Osteoblast (primary cell): Measurements from ENCODE around the gene TOM1L2. TPM values are rescaled to one million over a fixed set of nuclear protein-coding genes. Genes with fewer than 3 reads are reported as not detected.

Source experiments
- DNase-seq: peaks from one replicate; pipeline ENCODE4 v3.0.0; 2011; ENCODE audit warnings: low spot score, mixed read lengths; ENCODE audit not compliant: insufficient read length; ENCODE audit errors: missing footprints
- H2AFZ ChIP-seq: 2 replicates; pipeline ENCODE4 v1.6.0; 2011; ENCODE audit warnings: mild to moderate bottlenecking, low read length
- H3K27ac ChIP-seq: 2 replicates; pipeline ENCODE4 v1.5.1; 2011; ENCODE audit warnings: mild to moderate bottlenecking, low read depth, low read length, moderate library complexity
- H3K27me3 ChIP-seq: 2 replicates; pipeline ENCODE4 v1.6.0; 2012; ENCODE audit warnings: mild to moderate bottlenecking, control low read depth, inconsistent platforms, low read length, moderate library complexity; ENCODE audit not compliant: insufficient read depth
- H3K36me3 ChIP-seq: 2 replicates; pipeline ENCODE4 v1.5.1; 2011; ENCODE audit warnings: mild to moderate bottlenecking, low read length, control low read depth, moderate library complexity; ENCODE audit not compliant: insufficient read depth
- H3K4me1 ChIP-seq: 2 replicates; pipeline ENCODE4 v1.5.1; 2011; ENCODE audit warnings: mild to moderate bottlenecking, low read length, control low read depth, moderate library complexity; ENCODE audit not compliant: insufficient read depth
- H3K4me2 ChIP-seq: 2 replicates; pipeline ENCODE4 v1.6.0; 2011; ENCODE audit warnings: mild to moderate bottlenecking, low read length; ENCODE audit not compliant: insufficient read depth
- H3K4me3 ChIP-seq: fragments of 200-600 bp; sonication (generic); 3 replicates; pipeline ENCODE4 v1.5.1; 2012; ENCODE audit warnings: mild to moderate bottlenecking, low read length, inconsistent platforms; ENCODE audit not compliant: insufficient read depth
- H3K79me2 ChIP-seq: 2 replicates; pipeline ENCODE4 v1.6.0; 2012; ENCODE audit warnings: mild to moderate bottlenecking, low read length, control low read depth, inconsistent platforms; ENCODE audit not compliant: insufficient read depth
- H3K9me3 ChIP-seq: 2 replicates; pipeline ENCODE4 v1.5.1; 2011; ENCODE audit warnings: low read depth, low read length, control low read depth
- H4K20me1 ChIP-seq: 2 replicates; pipeline ENCODE4 v1.6.0; 2012; ENCODE audit warnings: mild to moderate bottlenecking, low read length, control low read depth; ENCODE audit not compliant: insufficient read depth
- CTCF ChIP-seq: IDR thresholded peaks from 2 replicates; pipeline ENCODE4 v1.5.1; 2011; ENCODE audit warnings: mild to moderate bottlenecking, low read depth, low read length, moderate library complexity; ENCODE audit errors: extremely low read depth
- total RNA-seq: library from RNA; depleted of rRNA; stranded (reverse); fragments of >200 nt; gene quantifications from 2 replicates; pipeline ENCODE4 v1.2.3, GENCODE V29; 2012

Gene TOM1L2
- total RNA-seq, 1 donor: 38.7 TPM

GRCh38 chr17:17871913-17872312 lies 100.3 kb downstream of the TOM1L2 start:
- Histone ChIP-seq H2AFZ (no peak overlapping the region), H4K20me1 (peaks cover 10% of the 10 kb centered on the region), H3K27me3 (no peaks in the 10 kb centered on the region), H3K9me3 (no peaks in the 10 kb centered on the region), H3K79me2 (no peaks in the 10 kb centered on the region), H3K4me3 (no peak overlapping the region), H3K27ac (no peak overlapping the region), H3K4me1 (peaks cover 4% of the 10 kb centered on the region), H3K4me2 (no peak overlapping the region), H3K36me3 (peaks cover 34% of the 10 kb centered on the region)
- DNase-seq: no peak
- TF ChIP-seq CTCF: no peak

GRCh38 chr17:17870247-17870646 lies 102.0 kb downstream of the TOM1L2 start:
- Histone ChIP-seq H3K9me3 (no peaks in the 10 kb centered on the region), H3K27me3 (no peaks in the 10 kb centered on the region), H3K27ac (no peak overlapping the region), H3K79me2 (no peaks in the 10 kb centered on the region), H4K20me1 (peaks cover 7% of the 10 kb centered on the region), H3K4me1 (no peaks in the 10 kb centered on the region), H3K36me3 (peaks cover 23% of the 10 kb centered on the region), H3K4me2 (no peak overlapping the region), H3K4me3 (no peak overlapping the region), H2AFZ (no peak overlapping the region)
- no peak for TF ChIP-seq CTCF
- DNase-seq: peak; percentile 42

- no peaks in the 10 kb centered on the region for H3K79me2 ChIP-seq
- no peak overlapping the region for H2AFZ ChIP-seq
- DNase-seq: peak; percentile 18
- no peak overlapping the region for H3K4me3 ChIP-seq
- no peak for TF ChIP-seq CTCF
- H3K27ac ChIP-seq: no peak overlapping the region
- H3K9me3 ChIP-seq: no peaks in the 10 kb centered on the region
- no peaks in the 10 kb centered on the region for H3K27me3 ChIP-seq
- no peaks in the 10 kb centered on the region for H3K4me1 ChIP-seq
- no peak overlapping the region for H3K4me2 ChIP-seq
- H4K20me1 ChIP-seq: peaks cover 7% of the 10 kb centered on the region
- H3K36me3 ChIP-seq: peaks cover 23% of the 10 kb centered on the region
Measured at GRCh38 chr17:17868641-17869522, 103.3 kb downstream of the TOM1L2 start.

GRCh38 chr17:17866897-17867296 lies 105.3 kb downstream of the TOM1L2 start:
- H3K4me2 ChIP-seq: no peak overlapping the region
- H3K36me3 ChIP-seq: peaks cover 15% of the 10 kb centered on the region

More at GRCh38 chr17:17866897-17867296, 105.3 kb downstream of the TOM1L2 start:
- Histone ChIP-seq H2AFZ (no peak overlapping the region), H3K4me1 (no peaks in the 10 kb centered on the region), H3K27me3 (no peaks in the 10 kb centered on the region), H3K27ac (no peak overlapping the region), H3K4me3 (no peak overlapping the region), H3K9me3 (no peaks in the 10 kb centered on the region), H4K20me1 (peaks cover 7% of the 10 kb centered on the region), H3K79me2 (no peaks in the 10 kb centered on the region)
- DNase-seq: peak; percentile 61
- no peak for TF ChIP-seq CTCF
